GM12878 (cell line): ENCODE results near the gene DCTN5. TPM values are rescaled to one million over a fixed set of nuclear protein-coding genes. Genes with fewer than 3 reads are reported as not detected.

ENCODE experiments used
- ATAC-seq: fragments of 200-7000 bp; cut with Tn5 transposase; 3 replicates; pipeline ENCODE4 v1.9.1; 2020; ENCODE audit warnings: mild to moderate bottlenecking, moderate library complexity
- BruUV-seq: library from RNA; stranded (reverse); fragments of 400-500 nt; replicated peaks from 2 replicates; lab custom pipeline; 2021; lab: Mats Ljungman, UMichigan
- CTCF ChIA-PET: fragments of 300-600 bp; sonication (Branson Sonifier 250); formaldehyde crosslinking; extraction: SDS; loops from one replicate; lab custom pipeline; 2021; ENCODE audit warnings: inconsistent platforms; lab: Yijun Ruan, JAX
- POLR2A ChIA-PET: fragments of 350-600 bp; formaldehyde crosslinking; extraction: SDS; loops from one replicate; lab custom pipeline; 2021; ENCODE audit warnings: inconsistent platforms; lab: Charles Lee
- RAD21 ChIA-PET: fragments of 300-600 bp; sonication (Branson Sonifier 250); formaldehyde crosslinking; loops from one replicate; lab custom pipeline; 2023; ENCODE audit warnings: antibody characterized with exemption; ENCODE audit not compliant: unreplicated experiment; lab: Charles Lee
- SMC1A ChIA-PET: fragments of 300-600 bp; sonication (Branson Sonifier 250); formaldehyde crosslinking; loops from one replicate; lab custom pipeline; 2023; ENCODE audit not compliant: unreplicated experiment, uncharacterized antibody; lab: Charles Lee
- DNase-seq: peaks from one replicate; pipeline ENCODE4 v3.0.0-alpha.2; 2011; ENCODE audit warnings: low read depth, low spot score
- FAIRE-seq: peaks from 3 replicates; lab custom pipeline; 2011; peaks lifted over from hg19 to GRCh38; lab: Jason Lieb, UNC
- H2AFZ ChIP-seq: 2 replicates; pipeline ENCODE4 v1.6.0; 2011; ENCODE audit warnings: low read depth, low read length, control low read depth; ENCODE audit not compliant: control insufficient read depth
- H3K27ac ChIP-seq: 2 replicates; pipeline ENCODE4 v1.5.1; 2011; ENCODE audit warnings: control low read depth; ENCODE audit not compliant: control insufficient read depth, insufficient read depth
- H3K27me3 ChIP-seq, 2 experiments: replicated peaks in 1 of 2; 2 replicates each; pipeline versions ENCODE4 v1.6.0 to v1.6.1; 2011; ENCODE audit warnings: low read length in 1 of 2; ENCODE audit not compliant: control insufficient read depth in 2 of 2, insufficient read depth in 2 of 2
- H3K36me3 ChIP-seq, 2 experiments: 2 replicates each; pipeline ENCODE4 v1.5.1; 2011; ENCODE audit warnings: low read length in 1 of 2; ENCODE audit not compliant: control insufficient read depth in 2 of 2, insufficient read depth in 2 of 2
- H3K4me1 ChIP-seq: 2 replicates; pipeline ENCODE4 v1.6.1; 2011; ENCODE audit warnings: mild to moderate bottlenecking, low read length, moderate library complexity, mixed read lengths; ENCODE audit not compliant: control insufficient read depth, insufficient read depth
- H3K4me2 ChIP-seq: 2 replicates; pipeline ENCODE4 v1.6.0; 2011; ENCODE audit warnings: control low read depth; ENCODE audit not compliant: control insufficient read depth, insufficient read depth
- H3K4me3 ChIP-seq: fragments of 200-600 bp; sonication (generic); 2 replicates; pipeline ENCODE4 v1.5.1; 2016
- H3K79me2 ChIP-seq: 2 replicates; pipeline ENCODE4 v1.6.0; 2011; ENCODE audit warnings: low read length; ENCODE audit not compliant: control insufficient read depth, insufficient read depth
- H3K9ac ChIP-seq: 2 replicates; pipeline ENCODE4 v1.8.0; 2011; ENCODE audit warnings: low read length, control low read depth, mixed read lengths; ENCODE audit not compliant: control insufficient read depth, insufficient read depth
- H3K9me3 ChIP-seq: replicated peaks from 3 replicates; pipeline ENCODE4 v1.5.1; 2011; ENCODE audit warnings: mild to moderate bottlenecking, low read length; ENCODE audit not compliant: control insufficient read depth, insufficient read depth
- H4K20me1 ChIP-seq: 2 replicates; pipeline ENCODE4 v1.6.0; 2011; ENCODE audit not compliant: control insufficient read depth, insufficient read depth
- EED ChIP-seq: sonication (generic); IDR thresholded peaks from 2 replicates; pipeline ENCODE4 v1.6.1; 2016; ENCODE audit warnings: antibody characterized with exemption, low read depth
- HSF1 ChIP-seq: fragments of 150-350 bp; IDR thresholded peaks from 2 replicates; pipeline ENCODE4 v1.6.1; 2014; ENCODE audit warnings: mild to moderate bottlenecking, low read depth, low read length
- NFXL1 ChIP-seq: fragments of 450-650 bp; IDR thresholded peaks from 2 replicates; pipeline ENCODE4 v1.6.1; 2017; ENCODE audit warnings: antibody characterized with exemption, mild to moderate bottlenecking, borderline replicate concordance
- POLR2A ChIP-seq: IDR thresholded peaks from 2 replicates; pipeline ENCODE4 v1.6.1; 2011; ENCODE audit warnings: low read depth, mild to moderate bottlenecking, low read length
- SIX5 ChIP-seq: IDR thresholded peaks from 2 replicates; pipeline ENCODE4 v1.6.1; 2011; ENCODE audit warnings: mild to moderate bottlenecking, low read depth, low read length, moderate library complexity; ENCODE audit not compliant: severe bottlenecking
- SREBF1 ChIP-seq: IDR thresholded peaks from 2 replicates; pipeline ENCODE4 v1.6.1; 2012; ENCODE audit warnings: mild to moderate bottlenecking, low read length
- YY1 ChIP-seq: IDR thresholded peaks from 2 replicates; pipeline ENCODE4 v1.6.1; 2011; ENCODE audit warnings: low read depth, mild to moderate bottlenecking, low read length
- in situ Hi-C: fragments of 300-500 bp; cut with MboI; formaldehyde crosslinking; loops from 9 replicates; pipeline ENCODE4 v1.14.3; 2018; ENCODE audit warnings: mixed read lengths
- intact Hi-C: fragments of 100-400 bp; cut with micrococcal nuclease; formaldehyde crosslinking; loops from one replicate; pipeline ENCODE4 v1.14.2; 2022; ENCODE audit not compliant: unreplicated experiment
- polyA plus RNA-seq, 11 experiments: library from polyadenylated mRNA; depleted of rRNA in 4 of 11; unstranded in 6 of 11; stranded (reverse) in 5 of 11; fragments of >200 nt; fragmentation: Nextera tagmentation in 4 of 11; fragmentation: Illumina TruSeq in 1 of 11; extraction: Ambion mirVana in 4 of 11; extraction: Trizol in 1 of 11; gene quantifications; 1 replicate in 1 of 11; 2 replicates in 10 of 11; pipeline versions ENCODE4 v1.2.1 to v1.2.3, GENCODE V29; 2011 to 2016; ENCODE audit warnings: inconsistent platforms in 2 of 11, missing spikeins in 2 of 11, low read depth in 1 of 11
- total RNA-seq, 4 experiments: library from RNA; depleted of rRNA in 3 of 4; stranded (reverse); fragments of >200 nt in 3 of 4; fragmentation: Illumina TruSeq in 1 of 4; extraction: Trizol in 1 of 4; gene quantifications; 2 replicates each; pipeline versions ENCODE4 v1.2.1 to v1.2.3, GENCODE V29; 2013 to 2021

The DCTN5 gene
- total and polyA plus RNA-seq, 10 of the 15 experiments (the other 5 are each of a cell fraction or from before 2014, with no cell fraction given): 49.1 to 153 (median 81.4) TPM

GRCh38 chr16:23706439-23706838 is 65.2 kb downstream of the DCTN5 start (continued):
- no peak for TF ChIP-seq YY1

GRCh38 chr16:23709536-23709935 is 68.3 kb downstream of the DCTN5 start:
- ChIA-PET CTCF (interaction anchor here (1.1 kb wide), 1 partner anchor 16 kb away, joined by 3 read pairs; no protein-coding TSS in a partner anchor), SMC1A (interaction anchor here (0.8 to 1.6 kb wide), 3 partner anchors 10 to 519 kb away, joined by 3 to 4 read pairs (median 3); no protein-coding TSS in a partner anchor)
- DNase-seq: no peak

More at GRCh38 chr16:23709536-23709935, 68.3 kb downstream of the DCTN5 start:
- RAD21 ChIA-PET: no interaction called here
- Histone ChIP-seq H3K79me2 (no peaks in the 10 kb centered on the region), H3K9me3 (peaks cover 10% of the 10 kb centered on the region; the same call in 2 of the 3 replicates), H3K4me1 (no peaks in the 10 kb centered on the region), H3K36me3 (no peaks in the 10 kb centered on the region), H2AFZ (no peak overlapping the region), H3K27me3 (peaks cover 0 to 2% of the 10 kb centered on the region in 2 experiments; a peak in 1 of 4 replicates), H3K4me3 (no peak overlapping the region), H3K9ac (no peak overlapping the region), H4K20me1 (no peaks in the 10 kb centered on the region), H3K4me2 (no peak overlapping the region), H3K27ac (no peak overlapping the region)
- ATAC-seq (no peak), FAIRE-seq (no peak)
- POLR2A ChIA-PET: no interaction called here
- intact Hi-C loops (no loop called here), in situ Hi-C loops (no loop called here)
- BruUV-seq: no TSS peak
- no peak for TF ChIP-seq HSF1
- TF ChIP-seq SIX5: no peak
- TF ChIP-seq EED: no peak
- no peak for TF ChIP-seq NFXL1
- no peak for TF ChIP-seq POLR2A
- TF ChIP-seq SREBF1: no peak
